CD14-positive monocyte (primary cell): Measurements from ENCODE around the gene ATXN1L. TPM values are rescaled to one million over a fixed set of nuclear protein-coding genes. Genes with fewer than 3 reads are reported as not detected.
"Not testable (repeated sequence)": the region's sequence is repeated elsewhere in the genome, so short reads cannot be mapped to it uniquely, and the experiment has no call there.

ENCODE experiments used
- DNase-seq, 3 donors: peaks; one replicate each; pipeline ENCODE4 v3.0.0-alpha.2; 2011 to 2022
- H2AFZ ChIP-seq: 2 replicates; pipeline ENCODE4 v1.6.0; 2012; ENCODE audit warnings: mild to moderate bottlenecking, low read depth, low read length, inconsistent platforms; ENCODE audit not compliant: insufficient read depth, poor library complexity, severe bottlenecking
- H3K27ac ChIP-seq, 2 donors: 1 replicate in 1 of 2; 2 replicates in 1 of 2; pipeline ENCODE4 v1.5.1; 2012 to 2013; ENCODE audit warnings: low read length in 2 of 2, control low read depth in 1 of 2, inconsistent platforms in 1 of 2, low read depth in 1 of 2, mild to moderate bottlenecking in 1 of 2
- H3K27me3 ChIP-seq, 2 donors: one replicate each; pipeline versions ENCODE4 v1.6.0 to v1.6.1; 2011 to 2013; ENCODE audit warnings: low read length in 2 of 2; ENCODE audit not compliant: control insufficient read depth in 2 of 2, insufficient read depth in 2 of 2
- H3K36me3 ChIP-seq, 2 donors: replicated peaks in 1 of 2; 1 replicate in 1 of 2; 2 replicates in 1 of 2; pipeline versions ENCODE4 v1.5.1 to v1.6.1; 2012 to 2013; ENCODE audit warnings: low read length in 2 of 2, control low read depth in 1 of 2, inconsistent platforms in 1 of 2, mild to moderate bottlenecking in 1 of 2; ENCODE audit not compliant: insufficient read depth in 2 of 2, control insufficient read depth in 1 of 2
- H3K4me1 ChIP-seq, 2 donors: 1 replicate in 1 of 2; 2 replicates in 1 of 2; pipeline versions ENCODE4 v1.5.1 to v1.6.1; 2012 to 2013; ENCODE audit warnings: low read length in 2 of 2, control low read depth in 1 of 2, inconsistent platforms in 1 of 2, mild to moderate bottlenecking in 1 of 2, moderate library complexity in 1 of 2; ENCODE audit not compliant: insufficient read depth in 2 of 2, control insufficient read depth in 1 of 2
- H3K4me2 ChIP-seq: replicated peaks from 2 replicates; pipeline ENCODE3; 2012; ENCODE audit warnings: low read length, moderate library complexity, mild to moderate bottlenecking; ENCODE audit not compliant: poor library complexity, severe bottlenecking; ENCODE audit errors: extremely low read depth
- H3K4me3 ChIP-seq, 3 experiments: fragments of 200-600 bp in 1 of 3; sonication (generic) in 1 of 3; replicated peaks in 1 of 3; 1 replicate in 2 of 3; 2 replicates in 1 of 3; pipeline ENCODE4 v1.5.1; 2011 to 2013; ENCODE audit warnings: low read length in 3 of 3, mild to moderate bottlenecking in 3 of 3, control low read depth in 2 of 3, low read depth in 2 of 3, inconsistent platforms in 1 of 3, moderate library complexity in 1 of 3
- H3K79me2 ChIP-seq: 2 replicates; pipeline ENCODE4 v1.6.0; 2012; ENCODE audit warnings: mild to moderate bottlenecking, control low read depth, inconsistent platforms, low read length, moderate library complexity; ENCODE audit not compliant: insufficient read depth
- H3K9ac ChIP-seq: 2 replicates; pipeline ENCODE4 v1.6.0; 2017; ENCODE audit warnings: low read length, mild to moderate bottlenecking; ENCODE audit not compliant: insufficient read depth, poor library complexity, severe bottlenecking
- H3K9me3 ChIP-seq, 2 donors: replicated peaks in 1 of 2; 1 replicate in 1 of 2; 2 replicates in 1 of 2; pipeline versions ENCODE4 v1.5.1 to v1.6.1; 2012 to 2013; ENCODE audit warnings: low read length in 2 of 2, control low read depth in 1 of 2; ENCODE audit not compliant: control insufficient read depth in 1 of 2, insufficient read depth in 1 of 2
- H4K20me1 ChIP-seq: 2 replicates; pipeline ENCODE4 v1.6.0; 2012; ENCODE audit warnings: mild to moderate bottlenecking, low read length, control low read depth, moderate library complexity; ENCODE audit not compliant: insufficient read depth
- H3K27ac Mint-ChIP-seq, 7 donors: one replicate each; pipeline ENCODE4 v1.8.0; 2020; ENCODE audit warnings: mild to moderate bottlenecking in 7 of 7, mixed read lengths in 7 of 7, moderate library complexity in 6 of 7, inconsistent platforms in 2 of 7
- H3K27me3 Mint-ChIP-seq, 3 donors: one replicate each; pipeline ENCODE4 v1.8.0; 2021 to 2022; ENCODE audit warnings: low read depth in 3 of 3, mild to moderate bottlenecking in 3 of 3, mixed read lengths in 3 of 3, moderate library complexity in 3 of 3, inconsistent platforms in 1 of 3
- H3K36me3 Mint-ChIP-seq, 2 donors: one replicate each; pipeline ENCODE4 v1.8.0; 2020; ENCODE audit warnings: mixed read lengths in 2 of 2, inconsistent platforms in 1 of 2, mild to moderate bottlenecking in 1 of 2
- H3K4me1 Mint-ChIP-seq: one replicate; pipeline ENCODE4 v1.8.0; 2020; ENCODE audit warnings: mild to moderate bottlenecking, mixed read lengths
- H3K4me3 Mint-ChIP-seq, 2 donors: one replicate each; pipeline ENCODE4 v1.8.0; 2020; ENCODE audit warnings: mild to moderate bottlenecking in 2 of 2, mixed read lengths in 2 of 2, moderate library complexity in 1 of 2
- H3K9me3 Mint-ChIP-seq, 7 donors: one replicate each; pipeline ENCODE4 v1.8.0; 2020 to 2022; ENCODE audit warnings: mixed read lengths in 7 of 7, mild to moderate bottlenecking in 6 of 7, moderate library complexity in 6 of 7, inconsistent platforms in 2 of 7
- WGBS: methylation state at CpG from one replicate; pipeline ENCODE4 v1.1.5; 2013; ENCODE audit warnings: missing lambda C conversion rate; ENCODE audit not compliant: insufficient coverage; 5-methylcytosine and 5-hydroxymethylcytosine counted together
- intact Hi-C, 2 donors: fragments of 100-400 bp; cut with micrococcal nuclease; formaldehyde crosslinking; loops; one replicate each; pipeline versions ENCODE4 v1.15.0 to v1.15.1; 2023
- polyA plus RNA-seq, 3 donors: library from polyadenylated mRNA; depleted of rRNA in 1 of 3; unstranded in 2 of 3; stranded (reverse) in 1 of 3; fragments of 300-500 nt in 2 of 3; fragments of >200 nt in 1 of 3; fragmentation: Illumina TruSeq in 2 of 3; gene quantifications; 1 replicate in 2 of 3; 2 replicates in 1 of 3; pipeline ENCODE4 v1.2.3, GENCODE V29; 2012 to 2021
- TF ChIP-seq, protein P1 (sequence below): fragments of 200-600 bp; IDR thresholded peaks from one replicate; pipeline ENCODE4 v1.8.0; 2022; ENCODE audit warnings: antibody characterized with exemption, mild to moderate bottlenecking

Gene ATXN1L
- polyA plus RNA-seq, 3 donors = 6.7 to 27.9 (median 10.0) TPM

DNA sequence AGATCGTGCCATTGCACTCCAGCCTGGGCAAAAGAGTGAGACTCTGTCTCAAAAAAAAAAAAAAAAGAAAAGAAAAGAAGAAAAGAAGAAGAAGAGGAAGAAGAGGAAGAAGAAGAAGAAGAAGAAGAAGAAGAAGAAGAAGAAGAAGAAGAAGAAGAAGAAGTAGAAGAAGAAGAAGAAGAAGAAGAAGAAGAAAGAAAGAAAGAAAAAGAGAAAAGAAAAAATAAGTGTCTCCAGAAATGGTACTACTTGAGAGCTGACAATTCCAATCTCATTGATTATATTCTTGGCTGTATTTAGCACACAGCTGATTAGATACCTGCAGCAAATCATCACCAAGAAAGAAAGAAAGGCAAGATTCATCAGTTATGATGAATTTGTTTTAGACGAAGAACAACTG lies 13.7 kb upstream of the ATXN1L start:
- H3K36me3 Mint-ChIP-seq, H3K4me1 Mint-ChIP-seq, H3K9me3 Mint-ChIP-seq, H3K36me3 ChIP-seq, H3K4me3 Mint-ChIP-seq, H3K4me2 ChIP-seq, H3K9me3 ChIP-seq, H3K27ac ChIP-seq, H3K9ac ChIP-seq, intact Hi-C loops, H4K20me1 ChIP-seq, H3K79me2 ChIP-seq, H3K27ac Mint-ChIP-seq, H3K27me3 ChIP-seq, H3K27me3 Mint-ChIP-seq, DNase-seq, H3K4me3 ChIP-seq, H2AFZ ChIP-seq, H3K4me1 ChIP-seq: not testable (repeated sequence)
- no CpG with 5 or more reads among the region's 2 CpGs for WGBS

DNA sequence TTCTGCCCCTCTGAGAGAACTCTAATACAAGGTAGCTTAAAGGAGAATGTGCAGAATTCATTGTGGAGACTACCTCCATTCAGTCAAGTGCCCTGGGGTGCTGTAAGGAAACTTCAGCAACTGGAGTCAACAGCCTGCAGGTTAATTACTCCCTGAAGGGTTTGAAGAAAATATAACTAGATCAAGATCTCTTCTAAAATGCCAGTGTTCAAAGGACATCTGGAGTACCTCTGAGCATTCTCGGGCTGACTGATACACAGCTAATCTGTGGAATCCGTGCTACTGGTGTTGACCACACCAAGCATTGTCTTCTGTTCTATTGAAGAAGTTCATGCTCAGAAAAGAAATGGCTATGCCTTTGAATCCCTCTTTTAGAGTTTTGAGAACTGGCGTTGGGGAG lies 11.5 kb upstream of the ATXN1L start:
- intact Hi-C loops = no loop called here
- H3K27me3 ChIP-seq = no peaks in the 10 kb centered on the region
- no peaks in the 10 kb centered on the region for H3K4me1 ChIP-seq
- Mint-ChIP-seq H3K4me1 (peaks cover 2% of the 10 kb centered on the region), H3K27me3 (peaks cover 0 to 2% (median 1%) of the 10 kb centered on the region in 3 donors), H3K27ac (no peak overlapping the region), H3K9me3 (peaks cover 0 to 2% (median 0%) of the 10 kb centered on the region in 7 donors), H3K4me3 (no peak overlapping the region), H3K36me3 (no peaks in the 10 kb centered on the region)
- no peak overlapping the region for H3K9ac ChIP-seq
- DNase-seq = no peak
- H4K20me1 ChIP-seq = no peaks in the 10 kb centered on the region
- no peaks in the 10 kb centered on the region for H3K9me3 ChIP-seq
- H3K27ac ChIP-seq = no peak overlapping the region
- H3K79me2 ChIP-seq = no peaks in the 10 kb centered on the region
- no peak overlapping the region for H3K4me3 ChIP-seq
- no peak overlapping the region for H3K4me2 ChIP-seq
- TF ChIP-seq, protein P1, sequence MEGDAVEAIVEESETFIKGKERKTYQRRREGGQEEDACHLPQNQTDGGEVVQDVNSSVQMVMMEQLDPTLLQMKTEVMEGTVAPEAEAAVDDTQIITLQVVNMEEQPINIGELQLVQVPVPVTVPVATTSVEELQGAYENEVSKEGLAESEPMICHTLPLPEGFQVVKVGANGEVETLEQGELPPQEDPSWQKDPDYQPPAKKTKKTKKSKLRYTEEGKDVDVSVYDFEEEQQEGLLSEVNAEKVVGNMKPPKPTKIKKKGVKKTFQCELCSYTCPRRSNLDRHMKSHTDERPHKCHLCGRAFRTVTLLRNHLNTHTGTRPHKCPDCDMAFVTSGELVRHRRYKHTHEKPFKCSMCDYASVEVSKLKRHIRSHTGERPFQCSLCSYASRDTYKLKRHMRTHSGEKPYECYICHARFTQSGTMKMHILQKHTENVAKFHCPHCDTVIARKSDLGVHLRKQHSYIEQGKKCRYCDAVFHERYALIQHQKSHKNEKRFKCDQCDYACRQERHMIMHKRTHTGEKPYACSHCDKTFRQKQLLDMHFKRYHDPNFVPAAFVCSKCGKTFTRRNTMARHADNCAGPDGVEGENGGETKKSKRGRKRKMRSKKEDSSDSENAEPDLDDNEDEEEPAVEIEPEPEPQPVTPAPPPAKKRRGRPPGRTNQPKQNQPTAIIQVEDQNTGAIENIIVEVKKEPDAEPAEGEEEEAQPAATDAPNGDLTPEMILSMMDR = no peak
- H3K36me3 ChIP-seq = no peaks in the 10 kb centered on the region
- WGBS = 94% methylated on average over 3 of the region's 3 CpGs
- H2AFZ ChIP-seq = no peak overlapping the region
